ENCODE data around the gene KIAA0825. TPM values are rescaled to one million over a fixed set of nuclear protein-coding genes. Genes with fewer than 3 reads are reported as not detected.

KIAA0825 gene
- total RNA-seq, 1 donor from 2014 or later = 17.3 TPM

Other genes with a start within 250 kb of the KIAA0825 start
- 132 TPM for gene SLF1, start 65 bp upstream of the KIAA0825 start, total RNA-seq (ENCODE audit: insufficient read depth, low replicate concordance)